Measurements from ENCODE around the gene NEU1. TPM values are rescaled to one million over a fixed set of nuclear protein-coding genes. Genes with fewer than 3 reads are reported as not detected.

NEU1 gene
- total and polyA plus RNA-seq, 2 experiments from 2014 or later: 388 to 402 TPM

GRCh38 chr6:31900917-31901414, 38.3 kb upstream of the NEU1 start:
- Histone ChIP-seq H3K36me3 (replicated peaks; ENCODE audit: insufficient read depth, low read depth) (no peaks in the 10 kb centered on the region), H3K27me3 (no peaks in the 10 kb centered on the region), H3K9me3 (ENCODE audit: low read depth) (no peaks in the 10 kb centered on the region), H3K9me2 (replicated peaks; ENCODE audit: insufficient read depth) (no peaks in the 10 kb centered on the region), H2AFZ (peak overlapping the region; percentile 59), H3K4me1 (ENCODE audit: insufficient read depth) (peaks cover 24% of the 10 kb centered on the region), H4K20me1 (ENCODE audit: insufficient read depth, poor library complexity, severe bottlenecking) (no peaks in the 10 kb centered on the region), H3K79me2 (peaks cover 30% of the 10 kb centered on the region), H3K27ac (peak overlapping the region; percentile 84), H3K4me2 (peak overlapping the region; percentile 77), H3K4me3 (peak overlapping the region; percentile 61)
- WGBS (ENCODE audit: low lambda C conversion rate, missing lambda C conversion rate): 57% methylated on average over 29 of the region's 29 CpGs
- no peak for DNase-seq (ENCODE audit: low spot score)
- no peak for TF ChIP-seq EZH2phosphoT487 (IDR thresholded peaks at IDR 0.05; ENCODE audit: low read depth, severe bottlenecking, unreplicated experiment)
- no peak for TF ChIP-seq CTCF (IDR thresholded peaks at IDR 0.05; ENCODE audit: poor library complexity)
- no peak for TF ChIP-seq EZH2 (IDR thresholded peaks at IDR 0.05; ENCODE audit: borderline replicate concordance)

- Histone ChIP-seq H3K9me3 (ENCODE audit: low read depth) (no peaks in the 10 kb centered on the region), H3K9me2 (replicated peaks; ENCODE audit: insufficient read depth) (no peaks in the 10 kb centered on the region), H3K36me3 (replicated peaks; ENCODE audit: insufficient read depth, low read depth) (no peaks in the 10 kb centered on the region), H3K4me3 (no peak overlapping the region), H3K79me2 (peaks cover 37% of the 10 kb centered on the region), H4K20me1 (ENCODE audit: insufficient read depth, poor library complexity, severe bottlenecking) (no peaks in the 10 kb centered on the region), H3K4me1 (ENCODE audit: insufficient read depth) (peaks cover 24% of the 10 kb centered on the region), H3K4me2 (peak overlapping the region; percentile 89), H2AFZ (no peak overlapping the region), H3K27me3 (no peaks in the 10 kb centered on the region), H3K27ac (no peak overlapping the region)
- WGBS (ENCODE audit: low lambda C conversion rate, missing lambda C conversion rate): 92% methylated on average over 40 of the region's 49 CpGs
- TF ChIP-seq EZH2 (IDR thresholded peaks at IDR 0.05; ENCODE audit: borderline replicate concordance): no peak
- no peak for TF ChIP-seq EZH2phosphoT487 (IDR thresholded peaks at IDR 0.05; ENCODE audit: low read depth, severe bottlenecking, unreplicated experiment)
- no peak for TF ChIP-seq CTCF (IDR thresholded peaks at IDR 0.05; ENCODE audit: poor library complexity)
- no peak for DNase-seq (ENCODE audit: low spot score)
Measured at GRCh38 chr6:31899882-31900722, 37.5 kb upstream of the NEU1 start.

GRCh38 chr6:31899215-31899614, 36.6 kb upstream of the NEU1 start:
- DNase-seq (ENCODE audit: low spot score): no peak
- Histone ChIP-seq H3K9me3 (ENCODE audit: low read depth) (no peaks in the 10 kb centered on the region), H3K79me2 (peaks cover 37% of the 10 kb centered on the region), H3K27me3 (no peaks in the 10 kb centered on the region), H2AFZ (no peak overlapping the region), H3K27ac (no peak overlapping the region), H3K4me1 (ENCODE audit: insufficient read depth) (peaks cover 24% of the 10 kb centered on the region), H3K36me3 (replicated peaks; ENCODE audit: insufficient read depth, low read depth) (no peaks in the 10 kb centered on the region), H3K4me2 (peak overlapping the region; percentile 89), H3K9me2 (replicated peaks; ENCODE audit: insufficient read depth) (no peaks in the 10 kb centered on the region), H4K20me1 (ENCODE audit: insufficient read depth, poor library complexity, severe bottlenecking) (no peaks in the 10 kb centered on the region), H3K4me3 (no peak overlapping the region)
- 88% methylated on average over 5 of the region's 5 CpGs for WGBS (ENCODE audit: low lambda C conversion rate, missing lambda C conversion rate)
- no peak for TF ChIP-seq CTCF (IDR thresholded peaks at IDR 0.05; ENCODE audit: poor library complexity)
- no peak for TF ChIP-seq EZH2 (IDR thresholded peaks at IDR 0.05; ENCODE audit: borderline replicate concordance)
- no peak for TF ChIP-seq EZH2phosphoT487 (IDR thresholded peaks at IDR 0.05; ENCODE audit: low read depth, severe bottlenecking, unreplicated experiment)

Measured in hepatocyte (in vitro differentiated cells).